Measurements from ENCODE around the gene ATP5ME.

GRCh38 chr4:624705-625590, 49.1 kb downstream of the ATP5ME start, which contains the start of gene PDE6B:
- TF ChIP-seq CTCF (conservative IDR thresholded peaks at IDR 0.05; ENCODE audit: low read length): no peak
- TF ChIP-seq EZH2phosphoT487 (IDR thresholded peaks at IDR 0.05; ENCODE audit: borderline replicate concordance, low read depth, low read length): no peak
